Caco-2 (cell line): ENCODE data around the gene RAB36. TPM values are rescaled to one million over a fixed set of nuclear protein-coding genes. Genes with fewer than 3 reads are reported as not detected.

Experiments
- BruUV-seq: library from RNA; stranded (reverse); fragments of 400-500 nt; replicated peaks from 2 replicates; lab custom pipeline; 2021; lab: Mats Ljungman, UMichigan
- CTCF ChIA-PET: fragments of 300-600 bp; sonication (Branson Sonifier 250); formaldehyde crosslinking; loops from one replicate; lab custom pipeline; 2022; ENCODE audit warnings: antibody characterized with exemption; lab: Charles Lee
- POLR2A ChIA-PET: fragments of 300-600 bp; sonication (Branson Sonifier 250); formaldehyde crosslinking; loops from one replicate; lab custom pipeline; 2022; ENCODE audit warnings: antibody characterized with exemption; lab: Charles Lee
- DNase-seq, 2 experiments: peaks; one replicate each; pipeline versions ENCODE4 v3.0.0 to v3.0.0-alpha.2; 2020 to 2022
- H3K27me3 ChIP-seq: replicated peaks from 2 replicates; pipeline ENCODE4 v1.6.0; 2011; ENCODE audit warnings: low read length; ENCODE audit not compliant: control insufficient read depth, insufficient read depth
- H3K36me3 ChIP-seq: 2 replicates; pipeline ENCODE4 v1.5.1; 2011; ENCODE audit warnings: low read length; ENCODE audit not compliant: control insufficient read depth, insufficient read depth
- H3K4me1 ChIP-seq: fragments of 250-450 bp; sonication (Bioruptor Pico); 2 replicates; pipeline ENCODE4 v1.5.1; 2020; ENCODE audit warnings: mild to moderate bottlenecking
- H3K4me3 ChIP-seq: 2 replicates; pipeline ENCODE4 v1.5.1; 2011; ENCODE audit warnings: low read depth, mild to moderate bottlenecking, control low read depth, low read length
- H3K9me3 ChIP-seq: fragments of 250-450 bp; sonication (Bioruptor Pico); 2 replicates; pipeline ENCODE4 v1.5.1; 2020; ENCODE audit warnings: mild to moderate bottlenecking, moderate library complexity
- H3K27ac Mint-ChIP-seq: one replicate; pipeline ENCODE4 v1.8.0; 2022; ENCODE audit warnings: mixed read lengths; ENCODE audit not compliant: unreplicated experiment
- H3K27me3 Mint-ChIP-seq: one replicate; pipeline ENCODE4 v1.8.0; 2022; ENCODE audit warnings: mixed read lengths; ENCODE audit not compliant: insufficient read depth, unreplicated experiment
- H3K36me3 Mint-ChIP-seq: one replicate; pipeline ENCODE4 v1.8.0; 2022; ENCODE audit warnings: mild to moderate bottlenecking, mixed read lengths; ENCODE audit not compliant: insufficient read depth, unreplicated experiment
- H3K4me1 Mint-ChIP-seq: one replicate; pipeline ENCODE4 v1.8.0; 2022; ENCODE audit warnings: low read depth, mixed read lengths; ENCODE audit not compliant: unreplicated experiment
- H3K4me3 Mint-ChIP-seq: one replicate; pipeline ENCODE4 v1.8.0; 2022; ENCODE audit warnings: mild to moderate bottlenecking, moderate library complexity, mixed read lengths; ENCODE audit not compliant: unreplicated experiment
- H3K9me3 Mint-ChIP-seq: one replicate; pipeline ENCODE4 v1.8.0; 2022; ENCODE audit warnings: mixed read lengths; ENCODE audit not compliant: unreplicated experiment
- CTCF ChIP-seq, 2 experiments: fragments of 200-600 bp in 1 of 2; IDR thresholded peaks; 1 replicate in 1 of 2; 2 replicates in 1 of 2; pipeline versions ENCODE4 v1.5.1 to v1.8.0; 2011 to 2022; ENCODE audit warnings: antibody characterized with exemption in 1 of 2, control low read depth in 1 of 2, inconsistent platforms in 1 of 2, low read depth in 1 of 2, low read length in 1 of 2, mild to moderate bottlenecking in 1 of 2, moderate library complexity in 1 of 2; ENCODE audit not compliant: insufficient read depth in 1 of 2, severe bottlenecking in 1 of 2, unreplicated experiment in 1 of 2
- intact Hi-C: fragments of 100-400 bp; cut with micrococcal nuclease; formaldehyde crosslinking; loops from one replicate; pipeline ENCODE4 v1.10.0; 2022; ENCODE audit not compliant: unreplicated experiment
- total RNA-seq: library from RNA; stranded (reverse); gene quantifications from 2 replicates; pipeline ENCODE4 v1.2.3, GENCODE V29; 2022

The RAB36 gene
- total RNA-seq, 1 experiment from 2014 or later: 0.52 TPM

GRCh38 chr22:23184100-23184763 lies 39.0 kb downstream of the RAB36 start:
- Mint-ChIP-seq H3K4me1 (peaks cover 8% of the 10 kb centered on the region), H3K9me3 (no peaks in the 10 kb centered on the region), H3K27ac (no peak overlapping the region), H3K27me3 (no peaks in the 10 kb centered on the region), H3K4me3 (peak overlapping the region; percentile 77), H3K36me3 (peaks cover 38% of the 10 kb centered on the region)
- Histone ChIP-seq H3K4me3 (no peak overlapping the region), H3K27me3 (no peaks in the 10 kb centered on the region), H3K4me1 (peaks cover 19% of the 10 kb centered on the region), H3K9me3 (no peaks in the 10 kb centered on the region), H3K36me3 (0 out of 2 replicates have a peak, but pooled peaks cover 2% of the 10 kb centered on the region)
- no peak for DNase-seq
- intact Hi-C loops: no loop called here
- CTCF ChIA-PET: interaction anchor here (2.4 kb wide), 1 partner anchor 98 kb away, joined by 15 read pairs; no protein-coding TSS in a partner anchor
- TF ChIP-seq CTCF (IDR thresholded peaks at IDR 0.05; ENCODE audit: insufficient read depth in 1 of 2, low read depth in 1 of 2, low read length in 1 of 2, severe bottlenecking in 1 of 2, unreplicated experiment in 1 of 2): no peak
- POLR2A ChIA-PET: no interaction called here
- BruUV-seq: no TSS peak

- no peak overlapping the region for H3K4me3 ChIP-seq
- peaks cover 8% of the 10 kb centered on the region for H3K4me1 Mint-ChIP-seq
- H3K4me3 Mint-ChIP-seq: peak overlapping the region; percentile 31
- H3K9me3 ChIP-seq: no peaks in the 10 kb centered on the region
- H3K27me3 ChIP-seq: no peaks in the 10 kb centered on the region
- CTCF ChIA-PET: no interaction called here
- POLR2A ChIA-PET: no interaction called here
- no peak overlapping the region for H3K27ac Mint-ChIP-seq
- H3K36me3 Mint-ChIP-seq: peaks cover 42% of the 10 kb centered on the region
- intact Hi-C loops: no loop called here
- DNase-seq: no peak
- no peaks in the 10 kb centered on the region for H3K27me3 Mint-ChIP-seq
- H3K9me3 Mint-ChIP-seq: no peaks in the 10 kb centered on the region
- 0 out of 2 replicates have a peak, but pooled peaks cover 3% of the 10 kb centered on the region for H3K36me3 ChIP-seq
- H3K4me1 ChIP-seq: peaks cover 14% of the 10 kb centered on the region
- no peak for TF ChIP-seq CTCF (IDR thresholded peaks at IDR 0.05; ENCODE audit: insufficient read depth in 1 of 2, low read depth in 1 of 2, low read length in 1 of 2, severe bottlenecking in 1 of 2, unreplicated experiment in 1 of 2)
- BruUV-seq: no TSS peak
Measured at GRCh38 chr22:23184764-23185113, 39.5 kb downstream of the RAB36 start.

GRCh38 chr22:23187211-23187610 lies 41.9 kb downstream of the RAB36 start:
- H3K9me3 Mint-ChIP-seq: no peaks in the 10 kb centered on the region
- CTCF ChIA-PET: no interaction called here
- TF ChIP-seq CTCF (IDR thresholded peaks at IDR 0.05; ENCODE audit: insufficient read depth in 1 of 2, low read depth in 1 of 2, low read length in 1 of 2, severe bottlenecking in 1 of 2, unreplicated experiment in 1 of 2): no peak
- H3K27me3 Mint-ChIP-seq: no peaks in the 10 kb centered on the region
- Histone ChIP-seq H3K36me3 (peaks cover 4% of the 10 kb centered on the region; the same call in 1 of the 2 replicates), H3K4me1 (peaks cover 3% of the 10 kb centered on the region; the same call in 1 of the 2 replicates), H3K4me3 (no peak overlapping the region), H3K9me3 (no peaks in the 10 kb centered on the region), H3K27me3 (no peaks in the 10 kb centered on the region)
- no peak overlapping the region for H3K27ac Mint-ChIP-seq
- peaks cover 8% of the 10 kb centered on the region for H3K4me1 Mint-ChIP-seq
- POLR2A ChIA-PET: no interaction called here
- no TSS peak for BruUV-seq
- peaks cover 42% of the 10 kb centered on the region for H3K36me3 Mint-ChIP-seq
- H3K4me3 Mint-ChIP-seq: no peak overlapping the region
- DNase-seq: no peak
- intact Hi-C loops: no loop called here
